Activated B cell treated with CpG ODN at 0.5 μM for 24 hours (primary cell): ENCODE results near the gene SEPTIN1. TPM values are rescaled to one million over a fixed set of nuclear protein-coding genes. Genes with fewer than 3 reads are reported as not detected.

Experiments
- ATAC-seq: fragments of 200-7000 bp; cut with Tn5 transposase; one replicate; pipeline ENCODE4 v1.10.0; 2021; ENCODE audit warnings: low read depth, mild to moderate bottlenecking, moderate library complexity
- CTCF ChIA-PET: fragments of 350-600 bp; sonication (Branson Sonifier 250); formaldehyde crosslinking; loops from one replicate; lab custom pipeline; 2021; ENCODE audit warnings: antibody characterized with exemption; lab: Charles Lee
- POLR2A ChIA-PET: fragments of 350-600 bp; sonication (Branson Sonifier 250); formaldehyde crosslinking; loops from one replicate; lab custom pipeline; 2021; ENCODE audit warnings: antibody characterized with exemption; lab: Charles Lee
- DNase-seq: peaks from one replicate; pipeline ENCODE4 v3.0.0; 2022
- H3K27ac Mint-ChIP-seq: one replicate; pipeline ENCODE4 v1.8.0; 2020; ENCODE audit warnings: mixed read lengths
- H3K27me3 Mint-ChIP-seq: one replicate; pipeline ENCODE4 v1.8.0; 2021; ENCODE audit warnings: mixed read lengths
- H3K36me3 Mint-ChIP-seq: one replicate; pipeline ENCODE4 v1.8.0; 2021; ENCODE audit warnings: low read depth, mixed read lengths
- H3K4me1 Mint-ChIP-seq: one replicate; pipeline ENCODE4 v1.8.0; 2021; ENCODE audit warnings: mixed read lengths
- H3K4me3 Mint-ChIP-seq: one replicate; pipeline ENCODE4 v1.8.0; 2020; ENCODE audit warnings: mild to moderate bottlenecking, mixed read lengths
- H3K9me3 Mint-ChIP-seq: one replicate; pipeline ENCODE4 v1.8.0; 2020; ENCODE audit warnings: mixed read lengths
- intact Hi-C: fragments of 100-400 bp; cut with micrococcal nuclease; formaldehyde crosslinking; loops from one replicate; pipeline ENCODE4 v1.15.1; 2024
- total RNA-seq: library from RNA; stranded (reverse); gene quantifications from 2 replicates; pipeline ENCODE4 v1.2.3, GENCODE V29; 2022
- TF ChIP-seq, protein P1 (sequence below): fragments of 200-600 bp; IDR thresholded peaks from one replicate; pipeline ENCODE4 v1.8.0; 2022; ENCODE audit warnings: antibody characterized with exemption, mild to moderate bottlenecking

SEPTIN1 gene
- total RNA-seq, 1 donor from 2014 or later = 192 TPM

GRCh38 chr16:30409125-30410060 is 27.0 kb upstream of the SEPTIN1 start:
- TF ChIP-seq, protein P1, sequence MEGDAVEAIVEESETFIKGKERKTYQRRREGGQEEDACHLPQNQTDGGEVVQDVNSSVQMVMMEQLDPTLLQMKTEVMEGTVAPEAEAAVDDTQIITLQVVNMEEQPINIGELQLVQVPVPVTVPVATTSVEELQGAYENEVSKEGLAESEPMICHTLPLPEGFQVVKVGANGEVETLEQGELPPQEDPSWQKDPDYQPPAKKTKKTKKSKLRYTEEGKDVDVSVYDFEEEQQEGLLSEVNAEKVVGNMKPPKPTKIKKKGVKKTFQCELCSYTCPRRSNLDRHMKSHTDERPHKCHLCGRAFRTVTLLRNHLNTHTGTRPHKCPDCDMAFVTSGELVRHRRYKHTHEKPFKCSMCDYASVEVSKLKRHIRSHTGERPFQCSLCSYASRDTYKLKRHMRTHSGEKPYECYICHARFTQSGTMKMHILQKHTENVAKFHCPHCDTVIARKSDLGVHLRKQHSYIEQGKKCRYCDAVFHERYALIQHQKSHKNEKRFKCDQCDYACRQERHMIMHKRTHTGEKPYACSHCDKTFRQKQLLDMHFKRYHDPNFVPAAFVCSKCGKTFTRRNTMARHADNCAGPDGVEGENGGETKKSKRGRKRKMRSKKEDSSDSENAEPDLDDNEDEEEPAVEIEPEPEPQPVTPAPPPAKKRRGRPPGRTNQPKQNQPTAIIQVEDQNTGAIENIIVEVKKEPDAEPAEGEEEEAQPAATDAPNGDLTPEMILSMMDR = peak; percentile 49
- Mint-ChIP-seq H3K36me3 (peaks cover 21% of the 10 kb centered on the region), H3K4me1 (peaks cover 29% of the 10 kb centered on the region), H3K27ac (peak overlapping the region; percentile 56), H3K4me3 (peak overlapping the region; percentile 38), H3K27me3 (no peaks in the 10 kb centered on the region), H3K9me3 (no peaks in the 10 kb centered on the region)
- ChIA-PET POLR2A (interaction anchor here (0.5 to 3.5 kb wide), 21 partner anchors 8 to 344 kb away, joined by 3 to 34 read pairs (median 4); partner anchors contain the start of genes ALDOA, CD2BP2, CORO1A and DCTPP1), CTCF (interaction anchor here (0.7 to 2.9 kb wide), 20 partner anchors 9 to 370 kb away, joined by 3 to 22 read pairs (median 6); partner anchors contain the start of genes CD2BP2, DCTPP1, SEPTIN1 and TBX6)
- ATAC-seq (peak; percentile 59), DNase-seq (peak; percentile 88)
- intact Hi-C loops = loop anchor here (10.0 kb wide), 1 partner anchor 345 kb away; the partner anchor contains the start of gene ALDOA

DNA sequence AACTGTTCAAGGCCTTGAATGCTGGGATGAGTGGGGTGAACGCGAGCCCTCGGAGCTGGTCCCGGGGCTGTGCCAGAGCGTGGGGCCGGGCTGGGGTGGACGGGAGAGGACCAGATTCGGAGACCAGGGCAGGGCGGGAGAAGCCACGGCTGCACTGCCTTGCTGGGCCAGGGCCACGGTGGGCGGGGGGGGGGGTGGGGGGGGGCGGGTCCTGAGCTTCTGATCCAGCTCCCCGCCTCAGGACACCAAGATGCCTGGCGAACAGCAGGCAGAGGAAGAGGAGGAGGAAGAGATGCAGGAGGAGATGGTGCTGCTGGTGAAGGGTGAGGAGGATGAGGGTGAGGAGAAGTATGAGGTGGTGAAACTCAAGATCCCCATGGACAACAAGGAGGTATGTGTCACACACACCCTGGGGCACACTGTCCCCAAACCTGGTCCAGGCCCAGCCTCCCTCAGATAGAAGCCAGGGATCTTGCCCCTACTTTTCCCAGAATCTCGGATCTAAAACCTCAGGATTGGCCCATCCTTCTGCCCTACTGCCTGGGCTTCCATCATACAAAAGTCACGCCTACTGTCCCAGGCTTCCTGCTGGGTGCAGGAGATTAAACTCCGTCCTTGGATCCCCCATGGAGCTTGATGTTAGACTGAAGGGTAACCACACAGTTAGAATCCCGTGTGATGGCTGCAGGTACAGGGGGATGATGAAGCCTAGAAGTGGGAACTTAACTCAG is 25.6 kb upstream of the SEPTIN1 start:
- Mint-ChIP-seq H3K4me1 (peaks cover 29% of the 10 kb centered on the region), H3K4me3 (peak overlapping the region; percentile 89), H3K27me3 (no peaks in the 10 kb centered on the region), H3K9me3 (no peaks in the 10 kb centered on the region), H3K36me3 (peaks cover 13% of the 10 kb centered on the region), H3K27ac (peak overlapping the region; percentile 56)
- ATAC-seq (no peak), DNase-seq (no peak)
- ChIA-PET CTCF (interaction anchor here (1.3 to 2.9 kb wide), 9 partner anchors 10 to 39 kb away, joined by 4 to 22 read pairs (median 7); partner anchors contain the start of genes DCTPP1, SEPTIN1 and ZNF48), POLR2A (interaction anchor here (0.6 to 3.7 kb wide), 33 partner anchors 10 to 343 kb away, joined by 3 to 37 read pairs (median 5); partner anchors contain the start of genes ALDOA, CD2BP2, CORO1A and DCTPP1)
- intact Hi-C loops = loop anchor here (1.0 to 10.0 kb wide), 9 partner anchors 13 to 343 kb away; partner anchors contain the start of genes ALDOA, DCTPP1, SEPTIN1 and TBC1D10B
- TF ChIP-seq, protein P1 = no peak

DNA sequence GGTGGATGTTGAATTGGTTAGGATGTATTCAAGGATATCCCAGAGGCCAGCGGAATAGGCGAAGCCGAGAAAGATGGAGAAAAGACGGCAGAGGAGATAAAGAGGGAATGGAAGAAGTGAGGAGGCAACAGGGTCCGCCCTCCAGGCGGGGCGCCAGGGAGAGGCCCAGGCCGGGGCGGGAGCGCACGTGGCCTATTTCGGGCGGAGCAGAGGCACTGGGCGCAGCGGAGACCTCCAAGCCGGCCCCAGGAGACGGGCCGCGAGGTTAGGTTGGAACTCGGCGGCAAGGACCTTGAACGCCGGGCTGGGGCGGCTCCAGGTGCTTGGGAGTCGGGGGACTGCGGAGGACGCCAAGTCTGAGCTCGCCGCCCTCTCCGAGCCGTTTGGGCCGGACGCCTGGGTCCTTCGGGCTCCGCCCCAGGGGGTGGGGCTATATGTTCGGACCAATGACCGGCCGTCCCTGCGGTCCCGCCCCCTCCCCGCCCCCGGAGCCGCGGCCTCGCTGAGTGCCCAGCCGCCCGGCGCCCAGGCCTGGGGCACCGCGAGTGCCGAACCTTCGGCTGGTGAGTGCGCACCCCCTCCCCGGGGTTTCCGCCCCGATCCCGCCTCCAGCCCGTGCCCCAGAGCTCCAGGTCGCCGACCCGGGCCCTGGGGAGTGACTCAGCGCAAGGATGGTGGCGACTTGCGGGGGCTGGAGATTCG is 24.9 kb upstream of the SEPTIN1 start, which contains the start of gene ZNF771:
ZNF771 (plus strand) TSS at position 505 of the 702 bp plus-strand sequence. CDS start 448 bp downstream, outside the sequence.
- peak within 1 kb of the TSS; percentile 89 for H3K4me3 Mint-ChIP-seq
- POLR2A ChIA-PET = interaction anchor here (0.5 to 3.7 kb wide), 34 partner anchors 9 to 342 kb away, joined by 3 to 37 read pairs (median 5); partner anchors contain the start of genes ALDOA, CD2BP2, CORO1A and DCTPP1
- CTCF ChIA-PET = interaction anchor here (0.7 to 2.4 kb wide), 5 partner anchors 10 to 191 kb away, joined by 3 to 7 read pairs (median 5); partner anchors contain the start of genes DCTPP1 and ZNF48
- no peaks in the 10 kb centered on the region for H3K9me3 Mint-ChIP-seq
- peak within 1 kb of the TSS; percentile 90 for H3K27ac Mint-ChIP-seq
- H3K4me1 Mint-ChIP-seq = peaks cover 27% of the 10 kb centered on the region
- TF ChIP-seq, protein P1 = no peak
- ATAC-seq = peak; percentile 89
- intact Hi-C loops = loop anchor here (1.0 to 10.0 kb wide), 9 partner anchors 12 to 342 kb away; partner anchors contain the start of genes ALDOA, DCTPP1, SEPTIN1 and TBC1D10B
- DNase-seq = peak; percentile 90
- H3K27me3 Mint-ChIP-seq = no peaks in the 10 kb centered on the region
- H3K36me3 Mint-ChIP-seq = peaks cover 13% of the 10 kb centered on the region

GRCh38 chr16:30406795-30407101 is 24.4 kb upstream of the SEPTIN1 start:
- Mint-ChIP-seq H3K4me3 (peak overlapping the region; percentile 89), H3K27me3 (peaks cover under 1% of the 10 kb centered on the region), H3K9me3 (no peaks in the 10 kb centered on the region), H3K36me3 (peaks cover 8% of the 10 kb centered on the region), H3K27ac (peak overlapping the region; percentile 90), H3K4me1 (peaks cover 27% of the 10 kb centered on the region)
- TF ChIP-seq, protein P1 = no peak
- ChIA-PET CTCF (interaction anchor here (0.7 to 2.4 kb wide), 5 partner anchors 10 to 192 kb away, joined by 3 to 7 read pairs (median 5); partner anchors contain the start of genes DCTPP1 and ZNF48), POLR2A (interaction anchor here (0.5 to 3.7 kb wide), 25 partner anchors 8 to 342 kb away, joined by 3 to 37 read pairs (median 6); partner anchors contain the start of genes ALDOA, CD2BP2, DCTPP1 and FBRS)
- DNase-seq (no peak), ATAC-seq (peak; percentile 8)
- intact Hi-C loops = loop anchor here (1.0 to 10.0 kb wide), 9 partner anchors 11 to 342 kb away; partner anchors contain the start of genes ALDOA, DCTPP1, SEPTIN1 and TBC1D10B
